Measurements from ENCODE around the gene NELFB.

The NELFB gene

DNA sequence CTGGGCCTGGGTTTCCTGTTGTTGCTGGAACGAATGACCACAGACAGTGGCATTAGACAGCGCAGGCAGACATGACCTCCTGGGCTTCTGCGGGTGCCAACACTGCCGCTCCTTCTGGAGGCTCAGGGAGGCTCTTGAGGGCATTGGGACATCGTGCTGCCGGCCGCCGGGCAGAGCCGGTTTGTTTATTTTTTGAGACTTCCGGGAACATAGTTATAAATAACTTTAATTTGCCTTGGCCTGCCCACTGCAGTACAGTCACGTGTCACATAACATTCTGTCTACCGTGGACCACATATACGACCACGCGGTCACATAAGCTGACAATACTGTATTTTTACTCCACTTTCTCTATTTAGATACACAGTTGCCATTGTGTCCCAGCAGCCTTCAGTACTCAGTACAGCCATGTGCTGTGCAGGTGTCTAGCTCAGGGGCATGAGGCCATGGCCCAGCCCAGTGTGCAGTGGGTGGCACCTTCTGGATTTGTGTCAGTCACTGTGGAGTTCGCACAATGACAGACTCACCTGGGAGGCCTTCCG, 14.2 kb downstream of the NELFB start:
- DNase-seq: no peak

DNA sequence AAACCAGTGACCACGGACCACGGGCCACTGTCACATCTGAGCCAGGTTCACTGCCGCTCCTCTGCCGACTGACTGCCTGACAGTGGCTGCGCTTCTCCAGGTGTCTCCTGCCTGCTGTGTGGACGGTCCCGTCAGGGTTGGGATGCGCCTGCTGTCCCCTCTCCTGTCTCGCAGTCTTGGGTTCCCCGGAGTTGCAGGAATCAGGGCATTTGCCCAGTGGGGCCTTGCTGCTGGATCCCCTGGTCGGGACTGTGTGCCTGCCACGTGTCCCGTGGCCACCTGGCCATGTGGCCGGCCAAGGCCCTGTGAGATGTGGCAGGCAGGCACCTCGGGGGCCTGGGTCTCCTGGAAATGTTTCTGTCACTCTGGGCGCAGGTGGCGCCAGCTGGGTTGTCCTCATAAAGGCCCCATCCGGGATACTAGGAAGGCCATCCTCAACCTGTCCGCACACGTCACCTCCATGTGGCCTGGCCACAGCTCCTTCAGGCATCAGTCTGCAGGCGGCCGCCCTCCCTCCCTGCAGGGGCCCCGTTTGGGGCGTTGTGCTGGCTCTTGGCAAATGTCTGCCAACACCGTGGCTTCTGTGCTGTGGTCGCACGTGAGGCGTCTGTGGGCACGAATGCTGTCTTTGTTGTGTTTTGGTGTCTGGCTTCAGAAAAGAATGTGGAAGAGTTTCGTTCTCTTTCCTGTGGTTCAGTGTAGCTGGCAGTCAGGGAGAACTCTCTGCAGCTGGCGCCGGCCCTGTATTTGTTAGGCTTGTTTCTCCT, 16.0 kb downstream of the NELFB start:
- peak; percentile 23 for DNase-seq

DNA sequence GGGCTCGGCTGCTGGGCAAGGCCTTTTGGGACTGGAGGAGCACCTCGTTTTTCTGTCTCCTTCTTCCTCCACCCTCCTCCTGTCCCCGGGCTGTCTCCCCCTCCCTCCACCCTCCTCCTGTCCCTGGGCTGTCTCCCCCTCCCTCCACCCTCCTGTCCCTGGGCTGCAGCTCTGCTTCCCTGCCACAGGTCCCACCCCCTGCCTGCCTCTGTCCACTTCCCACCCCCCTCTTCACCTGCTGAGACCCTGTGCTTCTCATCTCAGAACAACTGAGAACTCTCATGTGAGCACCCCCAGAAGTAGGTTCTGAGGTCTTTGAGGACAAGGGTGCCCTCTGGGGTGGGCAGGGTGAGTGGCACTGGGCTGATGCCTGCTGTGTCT, 16.6 kb downstream of the NELFB start:
- DNase-seq: no peak

DNA sequence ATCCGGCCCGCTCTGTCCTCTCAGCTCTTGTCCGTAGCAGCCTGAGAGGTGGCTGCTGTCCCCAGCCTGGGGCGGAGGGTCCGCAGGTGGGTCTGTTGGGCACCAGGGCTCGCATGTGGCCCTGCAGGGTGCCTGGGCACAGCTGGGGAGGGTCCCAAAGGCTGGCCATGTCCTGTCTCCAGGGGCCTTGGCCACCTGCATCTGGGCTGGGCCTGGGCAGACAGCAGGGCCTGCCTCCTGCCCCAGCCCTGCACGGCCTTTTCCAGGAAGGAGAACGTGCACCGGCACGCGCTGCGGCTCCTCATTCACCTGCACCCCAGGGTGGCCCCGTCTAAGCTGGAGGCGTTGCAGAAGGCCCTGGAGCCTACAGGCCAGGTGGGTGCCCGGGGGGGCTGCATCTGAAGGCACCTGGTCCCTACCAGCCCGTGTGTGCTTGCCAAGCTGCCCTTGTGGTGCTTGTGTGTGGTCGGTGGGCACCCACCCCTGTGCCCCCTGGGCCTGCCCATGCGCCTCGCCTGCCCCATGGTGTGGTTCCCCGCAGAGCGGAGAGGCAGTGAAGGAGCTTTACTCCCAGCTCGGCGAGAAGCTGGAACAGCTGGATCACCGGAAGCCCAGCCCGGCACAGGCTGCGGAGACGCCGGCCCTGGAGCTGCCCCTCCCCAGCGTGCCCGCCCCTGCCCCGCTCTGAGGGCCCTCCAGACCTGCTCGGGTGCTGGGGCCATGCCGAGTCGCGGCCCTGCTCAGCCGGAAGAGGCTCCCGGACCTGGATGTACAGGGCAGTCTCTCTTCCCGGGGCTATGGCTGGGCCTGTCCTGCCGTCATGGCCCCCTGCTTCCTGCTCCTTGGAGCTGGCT, 17.3 kb downstream of the NELFB start:
- DNase-seq: no peak

DNA sequence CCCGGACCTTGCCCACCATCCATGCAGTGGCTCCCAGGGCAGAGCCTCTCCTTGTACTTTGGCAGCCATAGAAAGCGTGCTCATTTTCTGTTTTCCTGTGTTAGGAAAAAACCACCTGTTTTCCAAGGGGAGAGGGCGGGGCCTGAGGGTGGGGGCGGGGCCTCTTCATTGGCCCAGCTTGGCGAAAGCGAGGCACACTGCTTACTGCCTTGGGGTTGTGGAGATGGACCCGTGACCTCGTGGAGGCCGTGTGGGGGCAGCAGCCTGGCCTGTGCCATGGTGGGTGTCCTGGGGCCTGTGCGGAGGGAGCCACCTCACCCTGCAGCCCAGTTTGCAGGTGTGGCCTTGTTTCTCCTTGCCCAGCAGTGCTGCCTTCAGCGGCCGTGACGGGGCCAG, 18.0 kb downstream of the NELFB start:
- DNase-seq: no peak

DNA sequence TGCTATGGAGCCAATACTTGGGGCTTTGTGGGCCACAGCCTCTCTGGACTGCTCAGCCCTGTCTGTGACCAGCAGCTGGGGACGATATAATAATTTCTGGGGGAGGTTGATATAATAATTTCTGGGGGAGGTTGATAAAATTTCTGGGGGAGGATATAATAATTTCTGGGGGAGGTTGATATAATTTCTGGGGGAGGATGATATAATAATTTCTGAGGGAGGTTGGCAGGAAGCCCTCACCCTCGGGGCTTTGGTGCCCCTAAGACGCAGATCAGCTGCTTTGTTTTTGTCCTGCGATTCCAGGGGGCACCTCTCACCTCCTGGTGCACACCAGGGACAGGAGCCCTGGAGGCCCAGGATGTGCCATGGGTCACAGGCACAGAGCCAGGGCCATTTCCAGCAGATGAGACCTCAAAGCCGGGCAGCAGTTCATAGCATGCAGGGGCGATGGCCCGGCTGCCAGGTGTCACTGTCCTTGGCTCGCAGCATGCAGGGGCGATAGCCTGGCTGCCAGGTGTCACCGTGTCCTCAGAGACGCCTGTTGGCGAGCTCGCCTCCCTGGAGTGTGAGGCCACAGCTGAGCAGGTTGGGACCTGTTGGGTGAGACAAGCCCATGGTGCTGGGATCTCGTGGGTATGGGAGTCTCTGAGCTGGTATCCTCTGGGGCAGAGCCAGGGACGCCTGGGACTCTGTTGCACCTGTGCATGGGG, 18.6 kb downstream of the NELFB start:
- DNase-seq: no peak

DNA sequence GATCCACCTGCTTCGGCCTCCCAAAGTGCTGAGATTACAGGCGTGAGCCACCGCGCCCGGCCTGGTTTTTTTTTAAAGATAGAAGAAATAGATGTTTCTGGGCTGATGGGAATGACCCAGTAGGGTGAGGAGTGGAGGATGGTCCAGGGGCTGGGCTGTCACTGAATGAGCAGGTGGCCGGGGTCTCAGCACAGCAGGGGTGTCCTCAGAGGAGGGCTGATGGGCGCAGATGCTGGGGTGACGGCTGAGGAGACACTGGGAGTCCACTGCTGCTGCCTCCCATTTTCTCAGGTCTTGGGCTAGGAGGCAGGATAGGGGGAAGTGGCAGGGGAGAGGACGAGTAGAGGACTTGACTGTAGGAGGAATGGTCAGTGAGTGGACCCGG, 20.1 kb downstream of the NELFB start:
- DNase-seq: no peak

DNA sequence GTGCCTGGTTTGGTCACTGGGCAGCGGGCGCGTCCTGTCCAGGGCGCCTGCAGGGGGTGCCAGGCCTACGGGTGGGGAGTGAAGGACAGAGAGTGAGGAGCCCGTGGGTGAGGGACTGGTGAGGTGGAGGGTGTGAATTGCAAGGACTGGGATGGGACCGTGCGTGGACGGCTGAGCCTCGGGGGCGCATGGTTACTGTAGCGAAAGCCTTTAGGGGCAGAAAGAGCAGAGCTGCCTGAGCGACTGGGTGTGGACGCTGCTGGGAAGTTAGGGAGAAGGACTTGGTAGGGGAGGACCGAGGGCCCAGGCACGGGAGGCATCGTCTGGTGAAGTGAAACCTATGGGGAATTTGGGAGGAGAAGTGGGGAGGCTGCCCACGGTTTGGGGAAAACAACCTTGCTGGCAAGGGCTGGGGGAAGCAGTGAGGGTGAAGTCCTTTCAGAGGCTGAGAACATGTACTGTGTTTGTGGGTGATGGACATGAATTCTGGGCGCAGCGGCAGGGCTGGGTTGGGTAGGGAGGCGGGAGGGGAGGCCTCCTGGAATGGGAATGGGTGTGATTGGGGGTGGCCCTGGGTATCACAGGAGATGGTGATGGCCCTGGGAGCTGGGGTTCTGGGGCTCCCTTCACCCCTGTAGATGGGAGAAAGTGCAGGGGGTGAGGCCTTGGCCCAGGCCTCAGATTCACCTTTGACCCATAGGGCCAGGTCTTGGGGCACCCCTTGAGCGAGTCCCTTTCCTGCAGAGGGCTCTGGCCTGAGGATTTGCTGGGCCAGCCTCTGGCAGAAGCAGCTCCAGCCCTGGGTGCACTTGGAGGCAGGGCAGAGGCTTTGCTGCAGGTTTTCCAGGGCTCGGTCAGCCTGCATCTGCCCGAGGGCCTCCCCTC, 20.7 kb downstream of the NELFB start:
- no peak for DNase-seq

DNA sequence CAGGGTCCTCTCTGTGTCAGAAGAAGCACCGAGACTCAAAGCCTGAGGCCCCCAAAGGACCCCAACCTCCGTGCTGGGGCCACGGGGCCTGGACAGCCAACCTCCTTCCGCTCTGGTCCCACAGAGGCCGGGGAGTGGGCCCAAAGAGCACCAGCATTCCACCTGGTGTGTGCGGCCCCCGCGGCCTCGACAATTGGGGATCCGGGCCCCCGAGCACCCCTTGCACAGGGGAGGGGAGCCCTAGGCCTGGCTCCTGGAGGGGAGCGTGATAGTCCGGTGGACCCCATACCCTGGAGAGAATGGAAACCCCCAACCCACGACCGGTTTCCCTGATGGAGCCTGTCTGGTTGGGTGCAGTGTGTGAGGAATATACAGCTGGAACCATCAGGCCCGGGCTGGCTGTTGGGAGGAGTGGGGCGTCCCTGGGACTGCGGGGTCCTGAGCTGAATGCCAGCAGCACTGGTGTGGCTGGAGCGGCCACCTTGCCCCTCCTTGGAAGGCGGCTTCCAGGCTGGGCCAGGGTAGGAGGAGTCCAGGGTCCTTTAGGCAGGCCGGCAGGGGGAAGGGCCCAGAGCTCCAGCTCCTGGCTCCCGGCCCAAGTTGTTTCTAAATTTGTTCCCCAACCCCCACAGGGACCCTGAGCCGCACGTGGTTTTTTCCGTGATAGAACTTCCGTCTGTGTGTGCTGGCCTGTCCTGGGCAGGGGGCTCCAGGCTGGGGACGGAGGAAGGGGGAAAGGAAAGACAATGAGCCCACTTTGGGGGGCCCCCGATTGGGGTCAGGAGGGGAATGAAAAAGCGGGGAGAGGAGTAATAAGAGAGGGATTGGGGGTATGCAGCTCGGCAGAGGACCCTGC, 21.6 kb downstream of the NELFB start:
- no peak for DNase-seq

DNA sequence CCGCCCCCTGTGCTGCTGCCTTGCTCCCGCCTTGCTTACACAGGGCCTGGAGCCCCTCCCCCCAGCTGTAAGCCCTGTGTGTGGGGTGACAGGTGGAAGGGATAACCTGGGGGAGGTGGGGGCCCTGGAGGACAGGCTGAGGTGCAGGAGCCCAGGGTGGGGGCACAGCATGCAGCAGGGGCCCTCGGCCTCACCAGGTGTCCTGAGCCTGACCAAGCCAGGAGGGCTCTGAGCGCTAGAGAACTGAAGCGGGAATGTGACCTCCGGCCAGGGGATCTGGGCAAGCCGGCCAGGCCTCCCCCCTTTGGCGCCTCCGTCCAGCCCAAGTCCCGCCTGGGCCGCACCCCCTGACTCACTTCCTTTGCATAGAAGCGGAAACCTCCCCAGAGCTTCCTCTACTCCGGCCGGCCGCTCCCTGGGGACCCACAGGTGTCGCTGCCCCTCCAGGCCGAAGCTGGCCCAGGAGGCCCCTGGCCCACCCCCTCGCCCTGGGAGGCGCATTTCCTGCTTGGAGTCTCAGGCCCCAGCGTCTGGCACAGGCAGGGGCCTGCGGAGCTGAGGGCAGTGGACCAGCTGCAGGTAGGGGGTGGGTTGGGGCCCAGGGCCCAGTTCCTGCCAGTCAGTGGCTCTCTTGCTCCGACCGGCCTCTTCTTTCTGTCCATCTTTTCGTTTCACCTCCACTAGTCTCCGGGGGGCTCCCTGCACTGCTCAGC, 22.4 kb downstream of the NELFB start, which contains the start of gene TOR4A:
Gene TOR4A, plus strand, starts transcription at position 398 of the 713 bp plus-strand sequence. CDS start 964 bp downstream, outside the sequence.
- peak; percentile 35 for DNase-seq

DNA sequence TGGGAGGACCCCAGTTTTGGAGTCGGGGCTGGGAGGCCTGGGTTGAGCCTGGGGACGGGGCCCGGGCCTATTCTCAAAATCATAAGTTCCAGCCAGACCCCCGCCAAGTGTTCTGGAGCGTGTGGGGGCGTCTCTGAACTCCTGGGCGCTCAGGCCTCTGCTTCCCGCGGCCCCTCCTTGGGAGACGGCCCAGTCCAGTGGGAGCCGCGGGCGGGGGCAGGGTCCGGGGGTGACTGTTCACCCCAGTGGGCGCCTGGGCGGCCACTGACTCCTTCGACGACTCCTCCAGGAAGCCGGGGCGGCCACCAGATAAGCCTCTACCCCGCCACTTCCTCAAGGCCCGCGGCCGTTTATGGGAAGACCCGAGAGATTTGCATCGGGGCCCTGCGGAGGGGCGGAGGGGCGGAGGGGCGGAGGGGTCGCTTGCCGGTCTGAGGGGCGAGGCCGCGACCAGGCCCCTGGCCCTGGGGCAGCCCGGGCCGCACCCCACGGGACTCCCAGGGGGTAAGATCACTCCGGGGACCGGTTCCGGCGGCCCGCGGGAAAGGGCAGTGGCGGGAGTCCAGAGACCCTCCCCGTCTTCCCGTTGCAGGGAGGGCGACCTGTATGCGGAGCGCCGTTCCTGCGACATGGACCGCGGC, 23.1 kb downstream of the NELFB start:
- DNase-seq: no peak

DNA sequence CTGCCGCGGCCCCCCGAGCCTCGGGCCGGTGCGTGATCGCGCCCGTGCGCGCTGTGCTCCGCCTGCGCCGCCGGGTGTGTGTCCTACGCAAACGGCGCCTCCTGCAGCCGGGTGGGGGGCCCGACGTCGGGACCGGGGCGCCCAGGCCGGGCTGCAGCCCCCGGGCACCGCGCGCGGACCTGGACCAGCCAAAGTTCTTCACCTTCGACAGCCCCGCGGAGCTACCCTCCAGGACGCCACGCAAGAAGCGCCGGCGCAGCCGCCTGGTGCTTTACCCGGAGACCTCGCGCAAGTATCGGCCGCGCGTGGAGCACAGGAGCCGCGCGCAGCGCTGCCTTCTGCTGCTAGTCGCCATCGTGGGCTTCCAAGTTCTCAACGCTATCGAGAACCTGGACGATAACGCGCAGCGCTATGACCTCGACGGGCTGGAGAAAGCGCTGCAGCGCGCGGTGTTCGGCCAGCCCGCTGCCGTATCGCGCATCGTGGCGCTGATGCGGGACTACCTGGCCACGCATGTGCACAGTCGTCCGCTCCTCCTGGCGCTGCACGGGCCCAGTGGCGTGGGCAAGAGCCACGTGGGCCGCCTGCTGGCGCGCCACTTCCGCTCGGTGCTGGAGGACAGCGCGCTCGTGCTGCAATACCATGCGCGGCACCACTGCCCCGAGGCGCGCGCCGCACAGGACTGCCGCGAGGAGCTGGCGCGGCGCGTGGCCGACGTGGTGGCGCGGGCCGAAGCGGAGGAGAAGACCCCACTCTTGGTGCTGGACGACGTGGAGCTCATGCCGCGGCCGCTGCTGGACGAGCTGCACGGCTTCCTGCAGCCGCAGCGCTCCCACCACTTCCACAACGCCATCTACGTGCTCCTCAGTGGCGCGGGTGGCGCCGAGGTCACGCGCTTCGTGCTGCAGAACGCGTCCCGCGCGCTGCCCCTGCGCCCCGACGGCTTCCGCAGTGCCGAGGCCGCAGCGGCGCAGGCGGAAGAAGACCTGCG, 23.9 kb downstream of the NELFB start:
- no peak for DNase-seq

DNA sequence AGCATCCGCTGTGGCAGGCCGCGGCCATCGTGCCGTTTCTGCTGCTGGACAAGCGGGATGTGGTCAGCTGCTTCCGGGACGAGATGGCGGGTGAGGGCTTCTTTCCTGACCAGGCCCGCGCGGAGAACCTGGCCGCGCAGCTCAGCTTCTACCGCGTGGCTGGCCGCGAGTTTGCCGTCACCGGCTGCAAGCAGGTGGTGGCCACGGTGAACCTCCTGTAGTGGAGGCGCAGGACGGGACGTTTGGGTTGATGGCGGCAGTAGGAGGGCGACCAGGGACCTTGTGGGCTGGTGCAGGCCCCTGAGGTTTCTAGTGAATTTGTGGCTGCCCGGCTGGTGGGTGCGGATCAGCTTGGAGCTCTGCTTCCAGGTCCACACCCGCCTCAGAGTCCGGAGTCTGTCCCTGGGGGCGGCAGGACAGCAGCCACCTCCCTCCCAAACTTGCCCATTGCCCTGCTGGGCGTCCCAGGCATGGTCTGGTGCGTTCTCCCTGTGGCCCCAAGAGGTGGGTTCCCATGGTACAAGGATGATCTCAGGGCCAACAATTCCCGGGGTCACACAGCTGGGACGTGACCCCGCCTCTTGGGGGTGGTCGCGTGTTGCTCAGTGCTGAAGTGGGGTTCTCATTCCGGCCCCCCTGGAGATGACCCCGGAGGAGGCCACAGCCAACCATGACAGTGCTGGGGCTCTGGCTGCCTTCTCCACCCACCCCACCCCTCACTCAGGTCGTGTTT, 24.8 kb downstream of the NELFB start:
- no peak for DNase-seq

DNA sequence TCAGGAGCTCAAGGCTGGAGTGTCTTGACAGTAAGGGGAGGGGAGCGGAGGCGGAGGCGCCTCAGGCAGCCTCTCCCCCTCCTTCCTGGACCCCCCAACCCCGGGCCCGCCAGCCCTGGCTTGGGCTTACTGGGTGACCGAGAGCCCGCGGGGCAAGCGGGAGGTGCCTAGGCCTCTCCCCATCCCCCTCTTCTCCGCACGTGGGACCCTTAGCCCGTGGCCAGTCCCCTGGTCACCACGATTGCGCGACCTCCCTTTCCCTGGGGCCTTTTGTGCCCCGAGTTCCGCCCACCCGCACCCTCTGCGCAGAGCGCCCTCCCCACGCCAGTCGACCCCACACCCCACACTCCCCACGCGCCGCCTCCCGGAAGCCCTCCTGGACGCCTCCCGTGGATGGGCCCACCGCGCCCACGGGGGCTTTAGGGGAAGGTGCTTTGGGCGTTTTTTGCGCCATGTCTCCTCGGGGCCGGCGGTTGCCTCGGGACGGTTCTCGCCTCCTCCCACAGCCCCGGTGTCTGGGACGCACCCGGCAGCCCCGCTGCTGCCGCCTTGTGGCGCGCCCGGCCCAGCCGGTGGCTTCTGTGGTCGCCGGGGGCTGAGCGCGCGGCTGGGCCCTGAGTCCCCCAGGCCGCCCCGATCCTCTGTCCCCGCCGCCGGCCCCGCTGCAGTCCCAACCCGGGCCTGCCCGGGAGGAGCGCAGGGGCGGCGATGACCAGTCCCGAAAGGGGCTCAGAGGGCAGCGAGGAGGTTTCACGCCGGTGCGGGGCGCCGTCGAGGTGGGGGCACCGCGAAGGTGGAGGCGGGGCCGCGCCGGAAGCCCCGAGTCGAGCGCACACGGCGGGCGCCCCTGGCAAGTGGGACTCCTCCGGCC, 25.6 kb downstream of the NELFB start:
- DNase-seq: no peak

DNA sequence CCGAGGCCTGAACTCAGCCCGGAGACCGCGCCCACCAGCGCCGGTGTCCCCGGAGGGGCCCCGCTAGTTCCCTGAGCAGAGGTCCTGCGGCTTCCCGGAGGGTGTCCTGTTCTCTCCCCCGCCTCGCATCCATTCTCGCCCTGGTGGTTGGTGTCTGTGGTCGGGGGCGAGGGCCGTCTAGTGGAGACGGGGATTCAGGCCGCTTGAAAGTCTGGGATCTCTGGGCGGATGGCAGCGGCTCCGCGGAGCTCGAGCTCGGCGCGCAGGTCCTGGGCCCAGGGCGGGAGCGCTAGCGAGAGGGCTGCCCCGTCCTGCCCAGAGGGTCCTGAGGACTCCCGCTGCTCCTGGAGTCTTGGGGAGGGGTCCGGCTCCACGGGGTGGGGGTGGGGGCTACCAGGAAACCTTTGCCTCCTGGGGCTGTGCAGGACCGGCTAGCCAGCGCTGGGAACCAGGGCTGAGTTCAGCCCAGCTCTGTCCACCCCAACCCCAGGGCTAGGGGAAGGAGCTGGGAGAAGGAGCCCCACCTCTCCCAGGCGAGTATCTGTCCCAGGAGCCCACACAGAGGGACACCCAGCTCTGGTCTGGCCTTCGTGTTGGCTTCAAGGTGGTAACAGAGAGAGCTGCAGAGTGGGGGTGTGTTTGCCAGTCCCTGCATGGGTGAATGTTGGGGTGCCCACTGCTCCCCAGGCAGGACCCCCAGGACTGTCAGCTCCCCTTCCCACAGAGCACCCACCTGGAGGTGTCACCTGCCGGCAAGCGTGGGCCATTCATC, 26.4 kb downstream of the NELFB start:
- no peak for DNase-seq

DNA sequence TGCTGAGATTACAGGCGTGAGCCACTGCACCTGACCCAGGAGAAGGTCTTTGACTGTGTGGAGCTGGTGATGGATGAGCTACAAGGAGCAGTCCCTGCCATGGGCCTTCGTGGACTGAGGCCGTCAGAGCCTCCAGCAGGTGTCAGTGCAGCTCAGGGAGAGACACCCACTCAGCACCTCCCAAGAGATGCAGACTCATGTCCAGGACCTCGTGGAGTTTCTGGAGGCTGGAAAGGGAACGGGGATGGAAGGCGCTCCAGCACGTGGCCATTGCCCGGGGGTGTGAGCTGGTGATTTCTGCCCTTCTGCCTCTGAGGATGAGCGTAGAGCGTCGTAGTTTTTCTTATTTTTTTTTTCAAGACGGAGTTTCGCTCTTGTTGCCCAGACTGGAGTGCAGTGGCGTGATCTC, 31.9 kb downstream of the NELFB start:
- peak; percentile 31 for DNase-seq

All from CD4-positive, alpha-beta T cell treated with Interleukin-21 for 1 hour (primary cell).